GM18498 (cell line): ENCODE measurements around the gene GGT5.
A peak's percentile ranks its signal among the peaks of the same experiment; 100 is the strongest.
"Not testable (repeated sequence)": the region's sequence is repeated elsewhere in the genome, so short reads cannot be mapped to it uniquely, and the experiment has no call there.

Experiments
- ATAC-seq: cut with Tn5 transposase; IDR thresholded peaks from one replicate; pipeline ENCODE4 v1.9.1; 2021; ENCODE audit warnings: mild to moderate bottlenecking, moderate library complexity; ENCODE audit not compliant: unreplicated experiment

Gene GGT5

GRCh38 chr22:24245030-24245431 is at the start of gene GGT5:
Gene GGT5, minus strand, starts transcription at chr22:24245082. Its CDS starts 357 bp downstream, at chr22:24244725.
- ATAC-seq, result not testable (repeated sequence)

GRCh38 chr22:24292202-24292830 is 47.4 kb upstream of the GGT5 start:
- not testable (repeated sequence) for ATAC-seq

GRCh38 chr22:24291515-24292201 is 46.8 kb upstream of the GGT5 start:
- no peak for ATAC-seq

- no peak for ATAC-seq
Observed at GRCh38 chr22:24290459-24290858, 45.6 kb upstream of the GGT5 start.

- ATAC-seq, result no peak
Observed at GRCh38 chr22:24289741-24290163, 44.9 kb upstream of the GGT5 start.

GRCh38 chr22:24289114-24289513 is 44.2 kb upstream of the GGT5 start:
- no peak for ATAC-seq

GRCh38 chr22:24287801-24288200 is 42.9 kb upstream of the GGT5 start:
- ATAC-seq, result not testable (repeated sequence)

GRCh38 chr22:24287212-24287611 is 42.3 kb upstream of the GGT5 start:
- ATAC-seq, result not testable (repeated sequence)

- no peak for ATAC-seq
Observed at GRCh38 chr22:24285245-24285644, 40.4 kb upstream of the GGT5 start.

GRCh38 chr22:24284747-24285203 is 39.9 kb upstream of the GGT5 start:
- ATAC-seq, result no peak

- ATAC-seq, result no peak
Observed at GRCh38 chr22:24282401-24282800, 37.5 kb upstream of the GGT5 start.

- ATAC-seq, result not testable (repeated sequence)
Observed at GRCh38 chr22:24280363-24280762, 35.5 kb upstream of the GGT5 start.

- ATAC-seq, result not testable (repeated sequence)
Observed at GRCh38 chr22:24274696-24275405, 30.0 kb upstream of the GGT5 start.

- ATAC-seq, result not testable (repeated sequence)
Observed at GRCh38 chr22:24273906-24274305, 29.0 kb upstream of the GGT5 start.

GRCh38 chr22:24273031-24273430 is 28.1 kb upstream of the GGT5 start:
- ATAC-seq, result not testable (repeated sequence)

GRCh38 chr22:24271386-24271854 is 26.5 kb upstream of the GGT5 start:
- ATAC-seq, result peak; percentile 26

GRCh38 chr22:24270556-24271385 is 25.9 kb upstream of the GGT5 start, which contains the start of gene SPECC1L:
Gene SPECC1L, plus strand, starts transcription at chr22:24270831. Its CDS starts 31,401 bp downstream, at chr22:24302232.
- peak; percentile 89 for ATAC-seq

- ATAC-seq, result not testable (repeated sequence)
Observed at GRCh38 chr22:24266495-24266894, 21.6 kb upstream of the GGT5 start.

GRCh38 chr22:24265734-24266133 is 20.9 kb upstream of the GGT5 start:
- no peak for ATAC-seq

GRCh38 chr22:24264329-24264896 is 19.5 kb upstream of the GGT5 start:
- not testable (repeated sequence) for ATAC-seq
